ENCODE data around the gene MYL9.
"Not testable (repeated sequence)": the region's sequence is repeated elsewhere in the genome, so short reads cannot be mapped to it uniquely, and the experiment has no call there.

MYL9 gene

DNA sequence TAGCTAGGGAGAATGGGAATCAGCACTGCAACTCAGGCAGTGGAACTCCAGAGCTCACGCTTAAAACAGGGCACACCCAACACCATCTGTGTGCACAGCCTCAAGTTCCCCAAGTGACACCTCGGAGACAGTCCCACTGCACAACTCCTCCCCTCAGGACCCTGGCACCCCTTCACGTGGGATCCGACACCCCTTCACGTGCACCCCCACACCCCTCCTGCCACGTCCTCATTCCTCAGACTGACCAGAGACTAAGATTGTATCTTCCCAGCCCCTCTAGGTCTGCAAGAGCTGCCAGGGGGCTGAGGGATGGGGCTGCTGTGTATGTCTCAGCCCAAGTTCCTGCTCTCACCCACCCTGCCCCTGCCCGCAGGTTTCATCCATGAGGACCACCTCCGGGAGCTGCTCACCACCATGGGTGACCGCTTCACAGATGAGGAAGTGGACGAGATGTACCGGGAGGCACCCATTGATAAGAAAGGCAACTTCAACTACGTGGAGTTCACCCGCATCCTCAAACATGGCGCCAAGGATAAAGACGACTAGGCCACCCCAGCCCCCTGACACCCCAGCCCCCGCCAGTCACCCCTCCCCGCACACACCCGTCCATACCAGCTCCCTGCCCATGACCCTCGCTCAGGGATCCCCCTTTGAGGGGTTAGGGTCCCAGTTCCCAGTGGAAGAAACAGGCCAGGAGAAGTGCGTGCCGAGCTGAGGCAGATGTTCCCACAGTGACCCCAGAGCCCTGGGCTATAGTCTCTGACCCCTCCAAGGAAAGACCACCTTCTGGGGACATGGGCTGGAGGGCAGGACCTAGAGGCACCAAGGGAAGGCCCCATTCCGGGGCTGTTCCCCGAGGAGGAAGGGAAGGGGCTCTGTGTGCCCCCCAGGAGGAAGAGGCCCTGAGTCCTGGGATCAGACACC is 7.6 kb downstream of the MYL9 start:
- in situ Hi-C loops (cut with MboI; ENCODE audit: low sequenced_read_pairs): no loop called here

DNA sequence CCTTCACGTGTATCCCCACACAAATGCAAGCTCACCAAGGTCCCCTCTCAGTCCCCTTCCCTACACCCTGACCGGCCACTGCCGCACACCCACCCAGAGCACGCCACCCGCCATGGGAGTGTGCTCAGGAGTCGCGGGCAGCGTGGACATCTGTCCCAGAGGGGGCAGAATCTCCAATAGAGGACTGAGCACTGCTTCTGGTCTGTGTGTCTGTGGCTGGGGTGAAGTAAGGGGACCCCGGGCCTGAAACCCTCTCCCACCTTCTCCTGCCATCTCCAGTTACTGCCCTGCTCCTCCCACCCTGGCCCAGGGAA is 8.3 kb downstream of the MYL9 start:
- in situ Hi-C loops (cut with MboI; ENCODE audit: low sequenced_read_pairs): no loop called here

DNA sequence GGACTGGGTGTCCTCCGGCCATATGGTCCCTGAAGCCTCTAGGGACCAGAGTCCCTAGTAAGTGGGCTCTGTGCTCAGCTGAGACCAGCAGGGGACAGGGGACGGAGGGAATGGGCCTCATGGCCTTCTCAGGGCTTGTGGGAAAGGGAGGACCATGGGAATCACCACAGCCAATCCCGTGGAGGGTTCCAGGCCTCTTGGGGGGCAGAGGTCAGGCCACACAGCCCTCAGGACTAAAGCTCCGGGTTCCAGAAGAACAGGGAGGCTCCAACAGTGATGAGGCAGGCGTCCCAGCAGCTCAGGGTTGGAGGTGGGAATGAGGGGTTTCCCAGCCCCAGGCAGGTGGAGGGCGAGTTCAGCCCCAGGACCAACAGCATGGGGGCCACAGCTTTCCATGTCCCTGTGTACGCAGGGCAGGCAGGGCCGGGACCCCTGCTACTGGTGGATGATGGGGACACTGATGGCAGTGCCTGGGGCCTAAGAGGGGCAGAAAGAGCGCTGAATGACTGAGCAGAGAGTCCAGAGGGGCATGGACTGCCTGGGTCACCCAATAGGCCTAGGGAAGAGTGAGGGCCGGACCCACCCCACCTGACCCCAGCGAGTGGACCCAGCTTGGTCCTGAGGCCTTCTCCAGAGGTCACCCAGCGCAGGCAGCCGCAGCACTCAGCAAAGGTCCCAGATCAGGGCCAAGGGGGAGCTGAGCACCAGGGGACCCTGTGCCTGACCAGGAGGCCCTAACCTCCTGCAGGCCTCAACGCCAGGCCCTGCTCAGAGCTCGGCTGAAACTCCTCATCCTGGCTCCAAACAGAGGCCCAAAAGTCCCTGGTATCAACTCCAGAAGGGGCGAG is 8.8 kb downstream of the MYL9 start:
- in situ Hi-C loops (cut with MboI; ENCODE audit: low sequenced_read_pairs): no loop called here

DNA sequence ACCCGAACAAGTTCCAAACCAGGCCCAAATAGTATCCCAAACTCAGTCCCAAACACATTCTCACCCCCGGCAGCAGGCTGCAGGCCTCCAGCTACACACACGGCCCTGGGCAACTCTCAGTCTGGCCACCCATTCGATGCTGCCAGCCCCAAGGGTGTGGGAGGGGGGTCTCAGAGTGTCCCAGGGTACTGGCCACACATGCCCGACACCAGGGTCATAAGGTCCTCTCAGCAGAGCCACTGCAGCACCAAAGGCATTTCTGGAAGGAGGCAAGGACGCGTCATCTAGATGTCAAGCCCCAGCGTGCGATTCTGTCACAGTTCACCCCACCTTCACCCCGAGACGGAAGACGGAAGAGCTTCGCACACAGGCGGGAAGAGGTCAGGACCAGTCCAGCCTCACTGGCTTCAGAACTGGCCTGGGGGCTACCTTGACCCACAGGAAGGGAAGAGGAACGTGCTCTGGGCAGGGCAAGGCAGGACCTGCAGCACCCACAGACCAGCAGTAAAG is 9.5 kb downstream of the MYL9 start:
- in situ Hi-C loops (cut with MboI; ENCODE audit: low sequenced_read_pairs): no loop called here

DNA sequence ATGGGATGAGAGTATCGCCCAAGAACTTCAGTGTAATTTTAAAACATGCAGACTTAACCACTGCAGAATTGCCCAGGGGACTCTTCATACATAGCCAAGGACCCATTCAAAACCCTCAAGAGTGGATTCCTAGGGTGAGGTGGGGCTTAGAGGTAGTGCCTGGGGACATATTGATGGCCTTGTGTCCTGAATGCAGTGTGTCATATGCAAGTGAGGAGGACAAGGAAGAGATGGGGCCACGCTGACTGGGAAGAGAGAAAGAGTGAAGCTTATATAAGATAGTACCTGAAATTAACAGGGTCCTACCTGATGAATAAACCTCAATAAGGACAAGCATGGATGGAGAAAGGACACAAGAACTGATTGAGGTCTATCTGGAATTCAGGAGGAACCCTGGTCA is 13.9 kb downstream of the MYL9 start:
- in situ Hi-C loops (cut with MboI; ENCODE audit: low sequenced_read_pairs): no loop called here

DNA sequence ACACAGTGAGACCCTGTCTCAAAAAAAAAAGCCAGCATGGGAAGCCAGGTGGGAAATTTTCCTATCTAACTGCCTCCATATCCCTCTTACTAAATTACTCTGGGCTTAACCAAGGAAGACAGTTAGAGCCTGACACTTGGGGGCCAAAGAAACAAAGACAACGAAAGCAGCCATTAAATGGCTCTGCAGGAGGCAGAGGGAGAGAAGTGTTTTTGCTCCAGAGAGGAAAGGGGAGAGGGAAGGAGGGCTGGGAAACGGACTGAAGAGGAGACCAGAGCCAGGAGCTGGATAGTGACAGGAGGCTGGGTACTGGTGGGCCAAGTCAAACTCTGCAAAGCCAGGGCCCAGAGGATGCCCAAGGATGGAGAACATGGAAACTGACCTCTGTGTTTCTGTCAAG is 21.4 kb downstream of the MYL9 start:
- in situ Hi-C loops (cut with MboI; ENCODE audit: low sequenced_read_pairs): no loop called here

DNA sequence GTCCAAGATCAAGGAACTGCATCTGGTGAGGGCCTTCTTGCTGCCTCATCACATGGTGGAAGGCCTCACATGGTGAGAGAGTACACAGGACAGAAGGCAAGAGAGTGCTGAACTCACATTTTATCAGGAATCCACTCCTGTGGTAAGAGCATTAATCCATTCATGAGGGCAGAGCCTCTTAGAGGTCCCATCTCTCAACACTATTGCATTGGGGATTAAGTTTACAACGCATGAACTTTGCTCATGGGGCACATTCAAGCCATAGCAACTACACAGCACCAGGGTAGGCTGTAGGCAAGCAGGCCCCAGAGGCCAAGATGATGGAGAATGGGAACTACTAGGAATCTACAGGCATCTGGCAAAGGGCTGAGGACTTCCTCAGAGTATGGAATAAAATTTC is 22.1 kb downstream of the MYL9 start:
- in situ Hi-C loops (cut with MboI; ENCODE audit: low sequenced_read_pairs): no loop called here

DNA sequence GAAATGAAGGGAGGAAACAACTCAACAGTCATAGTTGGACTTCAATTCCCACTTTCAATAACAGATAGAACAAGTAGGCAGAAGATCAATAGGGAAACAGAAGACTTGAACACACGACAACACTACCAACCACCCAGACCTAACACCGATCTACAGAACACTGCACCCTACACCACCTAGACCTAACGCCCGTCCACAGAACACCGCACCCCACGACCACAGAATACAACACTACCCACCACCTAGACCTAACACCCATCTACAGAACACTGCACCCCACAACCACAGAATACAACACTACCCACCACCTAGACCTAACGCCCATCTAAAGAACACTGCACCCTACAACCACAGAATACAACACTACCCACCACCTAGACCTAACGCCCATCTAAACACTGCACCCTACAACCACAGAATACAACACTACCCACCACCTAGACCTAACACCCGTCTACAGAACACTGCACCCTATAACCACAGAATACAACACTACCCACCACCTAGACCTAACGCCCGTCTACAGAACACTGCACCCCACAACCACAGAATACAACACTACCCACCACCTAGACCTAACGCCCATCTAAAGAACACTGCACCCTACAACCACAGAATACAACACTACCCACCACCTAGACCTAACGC is 22.9 kb downstream of the MYL9 start:
- in situ Hi-C loops (cut with MboI; ENCODE audit: low sequenced_read_pairs): not testable (repeated sequence)

DNA sequence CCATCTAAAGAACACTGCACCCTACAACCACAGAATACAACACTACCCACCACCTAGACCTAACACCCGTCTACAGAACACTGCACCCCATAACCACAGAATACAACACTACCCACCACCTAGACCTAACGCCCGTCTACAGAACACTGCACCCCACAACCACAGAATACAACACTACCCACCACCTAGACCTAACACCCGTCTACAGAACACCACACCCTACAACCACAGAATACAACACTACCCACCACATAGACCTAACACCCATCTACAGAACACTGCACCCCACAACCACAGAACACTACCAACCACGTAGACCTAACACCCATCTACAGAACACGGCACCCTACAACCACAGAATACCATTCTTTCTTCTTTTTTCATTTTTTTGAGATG is 23.4 kb downstream of the MYL9 start:
- in situ Hi-C loops (cut with MboI; ENCODE audit: low sequenced_read_pairs): not testable (repeated sequence)

DNA sequence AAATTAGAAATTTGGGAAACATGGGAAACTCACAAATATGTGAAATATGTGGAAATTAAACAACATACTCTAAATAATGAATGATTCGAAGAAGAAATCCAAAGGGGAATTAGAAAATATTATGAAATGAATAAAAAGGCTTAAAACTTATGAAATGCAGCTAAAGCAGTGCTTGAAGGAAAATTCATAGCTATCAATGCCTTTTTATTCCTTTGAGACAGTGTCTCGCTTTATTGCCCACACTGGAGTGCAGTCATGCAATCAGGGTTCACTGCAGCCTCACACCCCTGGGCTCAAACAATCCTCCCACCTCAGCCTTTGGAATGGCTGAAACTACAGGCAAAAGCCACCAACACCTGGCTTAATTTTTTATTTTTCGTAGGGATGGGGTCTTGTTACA is 24.2 kb downstream of the MYL9 start:
- in situ Hi-C loops (cut with MboI; ENCODE audit: low sequenced_read_pairs): no loop called here

DNA sequence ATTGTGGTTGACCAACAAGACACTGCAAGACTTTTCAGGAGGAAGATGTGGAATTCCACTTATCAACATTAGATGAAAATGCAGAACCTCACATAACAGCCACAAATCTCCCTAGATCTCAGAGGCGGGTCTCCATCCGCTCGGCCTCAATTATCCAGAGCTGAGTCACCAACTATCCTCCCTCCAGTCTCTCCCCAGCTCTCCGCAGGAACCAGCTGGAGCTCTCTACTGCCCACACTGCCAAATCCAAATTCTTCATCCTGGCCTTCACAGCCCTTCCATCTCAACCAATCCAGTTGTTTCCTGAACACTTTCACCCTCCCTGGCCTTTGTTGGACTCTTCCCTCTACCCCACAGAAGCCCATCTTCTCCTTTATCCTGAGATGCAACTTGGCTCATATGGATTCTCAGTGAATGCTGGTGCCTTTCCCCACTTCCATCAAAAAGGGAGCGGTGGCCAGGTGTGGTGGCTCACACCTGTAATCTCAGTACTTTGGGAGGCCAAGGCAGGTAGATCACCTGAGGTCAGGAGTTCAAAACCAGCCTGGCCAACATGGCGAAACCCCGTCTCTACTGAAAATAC is 28.6 kb downstream of the MYL9 start:
- in situ Hi-C loops (cut with MboI; ENCODE audit: low sequenced_read_pairs): no loop called here

DNA sequence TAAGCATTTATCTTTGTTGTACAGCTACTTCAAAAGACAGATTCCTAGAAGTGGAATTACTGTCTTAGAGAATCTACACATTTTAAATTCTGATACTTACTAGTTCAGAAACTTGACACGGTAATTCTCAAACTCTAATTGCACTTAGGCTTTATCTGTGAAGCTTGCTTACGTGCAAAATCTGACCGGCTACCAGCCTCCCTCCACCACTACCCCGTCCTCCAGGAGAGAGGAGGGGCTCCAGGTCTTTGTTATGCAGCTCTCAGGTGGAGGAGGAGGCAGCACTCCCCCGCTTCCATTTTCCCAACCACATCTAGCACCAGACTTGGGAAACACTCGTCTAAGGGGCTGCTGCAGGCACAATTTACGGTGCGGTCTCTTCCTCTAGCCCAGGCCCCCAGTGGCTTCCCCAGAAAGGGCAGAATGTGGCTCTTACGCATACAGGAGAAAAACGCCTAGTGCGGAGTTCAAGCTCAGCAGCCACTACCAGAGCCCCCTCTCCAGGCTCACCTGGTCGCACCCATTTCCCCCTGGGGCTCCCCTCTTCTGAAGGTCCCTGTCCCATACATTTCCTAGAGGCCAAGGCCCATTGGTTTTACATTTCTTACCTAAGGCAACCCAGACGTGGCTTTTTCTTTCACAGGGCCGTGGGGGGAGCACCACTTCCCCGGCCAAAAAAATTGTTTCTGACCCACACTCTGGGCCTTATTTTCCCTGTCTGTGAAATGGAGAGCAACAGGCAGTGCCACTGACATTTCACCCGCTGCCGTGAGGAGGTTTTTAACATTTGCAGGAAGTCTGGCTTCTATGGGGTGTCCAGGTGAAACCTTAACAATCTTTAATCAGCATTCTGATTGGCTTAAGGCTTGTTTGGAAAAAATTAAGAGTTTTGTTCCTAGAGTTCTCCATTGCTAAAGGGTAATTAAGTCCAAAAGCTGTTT is 30.5 kb downstream of the MYL9 start:
- in situ Hi-C loops (cut with MboI; ENCODE audit: low sequenced_read_pairs): no loop called here

DNA sequence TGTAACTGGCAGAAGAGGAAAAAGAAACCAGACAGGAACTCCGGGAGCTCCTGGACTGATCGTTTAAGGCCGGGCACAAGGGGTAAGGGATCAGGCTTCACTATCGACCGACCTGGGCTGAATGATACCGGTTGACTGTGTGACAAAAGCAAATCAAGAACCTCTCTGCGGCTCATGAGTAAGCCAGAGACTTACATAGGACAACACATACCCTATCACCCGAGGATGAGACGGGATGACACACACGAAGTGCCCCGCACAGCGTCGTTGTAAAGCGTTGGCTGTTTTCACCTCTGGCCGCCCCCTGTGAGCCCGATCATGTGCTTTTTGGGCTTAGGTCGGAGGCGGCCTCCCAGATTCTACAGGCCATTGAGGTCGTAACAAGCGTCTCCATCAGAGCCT is 31.4 kb downstream of the MYL9 start:
- in situ Hi-C loops (cut with MboI; ENCODE audit: low sequenced_read_pairs): no loop called here

DNA sequence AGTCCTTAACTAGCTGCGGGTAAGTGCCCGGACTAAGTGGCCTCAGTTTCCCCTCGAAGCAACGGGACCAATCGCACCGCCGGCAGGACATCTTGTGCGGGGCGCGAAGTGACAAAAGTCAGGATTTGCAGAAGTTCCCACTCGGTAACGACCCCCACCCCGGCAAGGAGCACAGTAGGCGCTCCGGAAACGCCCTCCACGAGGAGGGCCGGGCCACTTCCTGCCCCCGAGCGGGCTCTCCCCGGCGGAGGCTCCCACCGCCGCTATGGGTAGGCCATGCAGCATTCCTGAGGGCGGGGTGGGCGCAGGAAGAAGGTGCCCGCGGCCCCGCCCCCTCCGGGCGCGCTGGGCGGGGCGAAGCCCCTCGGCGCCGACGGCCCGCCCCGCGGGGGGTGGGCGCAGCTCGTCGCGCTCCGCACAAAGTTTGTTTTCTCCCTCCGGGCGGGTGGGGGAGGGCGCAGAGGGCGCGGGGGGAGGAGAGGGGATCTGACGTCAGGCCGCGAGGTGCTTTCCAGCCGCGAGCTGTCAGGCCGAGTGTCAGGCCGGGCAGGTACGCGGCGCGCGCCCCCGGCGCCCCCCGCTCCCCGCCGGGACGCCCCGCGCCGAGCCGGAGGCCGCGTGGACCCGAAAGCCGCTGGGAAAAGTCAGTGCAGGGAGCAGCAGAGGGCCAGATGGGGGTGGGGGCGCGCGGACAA is 31.9 kb downstream of the MYL9 start, which contains the start of gene TGIF2:
Gene TGIF2 (plus strand): TSS at position 495 of the 695 bp plus-strand sequence. CDS start 5,178 bp downstream, outside the sequence.
- in situ Hi-C loops (cut with MboI; ENCODE audit: low sequenced_read_pairs): no loop called here

DNA sequence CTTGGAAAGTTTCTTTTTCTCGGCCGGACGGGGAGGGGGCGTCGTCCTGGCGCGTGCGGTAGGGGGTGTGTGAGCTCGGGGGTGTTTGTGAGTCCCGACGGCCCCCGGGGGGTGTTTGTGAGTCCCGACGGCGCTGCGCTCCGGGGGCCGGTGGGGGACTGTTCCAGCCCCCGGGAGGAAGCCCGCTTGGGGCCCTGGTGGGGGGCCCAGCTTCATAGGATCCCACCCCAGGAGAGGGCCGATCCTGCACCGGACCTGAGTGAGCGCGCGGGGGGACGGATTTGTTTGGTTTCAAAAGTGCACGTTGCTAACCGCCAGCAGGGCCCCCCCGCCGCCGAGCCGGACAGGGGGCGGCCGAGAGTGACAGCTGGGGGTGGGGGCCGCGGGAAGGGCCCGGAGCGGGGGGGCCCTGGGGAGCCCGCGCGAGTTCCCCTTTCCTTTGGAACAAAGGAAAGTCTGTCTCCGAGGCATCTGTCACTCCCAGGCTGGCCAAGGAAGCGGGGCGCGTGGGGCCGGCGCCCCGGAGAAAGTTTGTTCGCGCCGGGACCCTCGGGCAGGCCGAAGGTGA is 32.6 kb downstream of the MYL9 start:
- in situ Hi-C loops (cut with MboI; ENCODE audit: low sequenced_read_pairs): no loop called here

DNA sequence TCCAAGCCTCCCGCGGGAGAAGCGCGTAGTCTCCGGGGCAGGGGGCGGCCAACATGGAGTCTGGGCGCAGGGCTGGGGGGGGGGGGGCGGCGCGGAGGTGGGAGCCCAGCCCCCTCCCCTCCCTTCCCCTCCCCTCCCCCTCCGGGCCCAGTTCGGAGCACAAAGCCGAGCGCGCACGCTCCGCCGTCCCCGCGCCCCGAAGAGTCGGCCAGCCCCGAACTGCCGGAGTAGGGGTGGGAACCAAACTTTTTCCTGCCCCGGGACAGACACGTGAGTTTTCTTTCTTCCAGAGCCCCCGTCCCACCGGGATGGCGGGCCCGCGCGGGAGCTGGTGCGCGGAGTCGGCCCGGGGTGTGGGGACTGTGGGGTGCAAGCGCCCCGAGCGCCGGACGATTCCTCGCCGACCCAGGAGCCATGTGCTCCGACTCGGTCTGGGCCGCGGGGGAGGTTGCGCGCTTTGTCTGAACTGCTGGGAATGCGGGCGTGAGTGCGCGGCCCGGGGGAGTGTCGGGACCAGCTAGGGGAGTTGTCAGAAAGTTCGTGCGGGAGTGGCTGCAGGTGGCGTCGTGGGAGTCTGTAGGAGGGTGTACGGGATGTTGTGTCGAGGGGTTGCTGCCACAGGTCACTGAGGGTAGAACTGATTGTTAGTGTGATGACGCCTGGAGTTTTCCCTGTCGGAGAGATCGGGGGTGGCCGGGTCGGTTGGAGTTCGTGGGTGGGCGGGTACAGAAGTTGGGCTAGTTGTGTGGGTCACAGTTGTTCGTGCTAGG is 33.2 kb downstream of the MYL9 start:
- in situ Hi-C loops (cut with MboI; ENCODE audit: low sequenced_read_pairs): no loop called here

DNA sequence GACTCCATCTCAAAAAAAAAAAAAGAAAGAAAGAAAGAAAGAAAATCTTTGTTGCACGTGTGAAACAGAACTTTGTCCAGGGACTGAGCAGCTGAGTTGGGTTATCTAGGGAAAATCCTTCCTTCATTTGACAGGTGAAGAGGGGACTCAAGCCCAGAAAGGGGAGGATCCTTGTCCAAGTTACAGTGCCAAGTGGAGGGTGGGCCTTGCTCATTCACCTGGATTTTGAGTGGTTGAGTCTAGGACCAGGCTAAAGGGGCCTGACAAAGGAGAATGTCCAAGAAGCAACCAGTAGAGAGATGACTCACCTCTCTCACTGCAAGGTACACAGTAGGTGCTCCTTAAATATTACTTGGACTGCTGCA is 34.7 kb downstream of the MYL9 start:
- in situ Hi-C loops (cut with MboI; ENCODE audit: low sequenced_read_pairs): no loop called here

DNA sequence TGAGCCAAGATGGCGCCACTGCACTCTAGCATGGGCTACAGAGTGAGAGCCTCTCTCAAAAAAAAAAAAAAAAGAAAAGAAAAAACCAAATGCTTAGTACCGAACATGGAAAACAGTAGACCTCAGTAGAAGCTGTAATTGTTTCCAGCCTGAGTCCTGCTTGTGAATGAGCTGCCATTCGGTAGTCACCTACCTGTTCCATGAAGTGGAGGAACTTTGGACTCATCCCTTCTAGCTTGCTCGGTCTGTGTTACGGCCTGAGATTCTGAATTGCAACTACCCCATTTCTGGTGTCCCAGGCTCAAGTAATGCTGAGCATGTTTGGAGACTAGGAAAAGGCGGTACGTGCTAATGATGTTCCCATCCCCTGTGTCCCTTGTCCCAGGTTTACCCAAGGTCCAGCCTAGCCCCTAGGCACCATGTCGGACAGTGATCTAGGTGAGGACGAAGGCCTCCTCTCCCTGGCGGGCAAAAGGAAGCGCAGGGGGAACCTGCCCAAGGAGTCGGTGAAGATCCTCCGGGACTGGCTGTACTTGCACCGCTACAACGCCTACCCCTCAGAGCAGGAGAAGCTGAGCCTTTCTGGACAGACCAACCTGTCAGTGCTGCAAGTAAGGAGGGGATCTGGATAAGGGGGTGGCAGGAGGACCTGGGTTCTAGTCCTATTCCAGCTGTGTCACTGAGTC is 37.2 kb downstream of the MYL9 start:
- in situ Hi-C loops (cut with MboI; ENCODE audit: low sequenced_read_pairs): no loop called here

Data from HL-60/S4 (cell line).